Stimulated activated naive CD8-positive, alpha-beta T cell treated with anti-CD3 and anti-CD28 coated beads, Interleukin-15, amount 100 ng/mL, for 72 hours (primary cell): ENCODE measurements around the gene ABL2.
A peak's percentile ranks its signal among the peaks of the same experiment; 100 is the strongest.

Source experiments
- ATAC-seq: fragments of 150-1000 bp; cut with Tn5 transposase; 2 replicates; pipeline ENCODE4 v1.10.0; 2021; ENCODE audit warnings: mild to moderate bottlenecking, moderate library complexity
- DNase-seq, 2 donors: peaks; one replicate each; pipeline ENCODE4 v3.0.0; 2021 to 2022
- H3K27ac Mint-ChIP-seq, 2 donors: one replicate each; pipeline ENCODE4 v1.8.0; 2022; ENCODE audit warnings: mild to moderate bottlenecking in 2 of 2, mixed read lengths in 2 of 2, moderate library complexity in 2 of 2
- H3K27me3 Mint-ChIP-seq: one replicate; pipeline ENCODE4 v1.8.0; 2022; ENCODE audit warnings: mixed read lengths
- H3K4me1 Mint-ChIP-seq: one replicate; pipeline ENCODE4 v1.8.0; 2022; ENCODE audit warnings: mild to moderate bottlenecking, mixed read lengths
- H3K4me3 Mint-ChIP-seq, 2 donors: one replicate each; pipeline ENCODE4 v1.8.0; 2022; ENCODE audit warnings: mild to moderate bottlenecking in 2 of 2, mixed read lengths in 2 of 2, moderate library complexity in 1 of 2
- H3K9me3 Mint-ChIP-seq, 2 donors: one replicate each; pipeline ENCODE4 v1.8.0; 2022; ENCODE audit warnings: mixed read lengths in 2 of 2

The ABL2 gene

GRCh38 chr1:179105393-179105792 lies 124.1 kb downstream of the ABL2 start:
- peak; percentile 40 for ATAC-seq
- Mint-ChIP-seq H3K27ac (no peak overlapping the region), H3K4me3 (no peak overlapping the region), H3K4me1 (no peaks in the 10 kb centered on the region), H3K9me3 (no peaks in the 10 kb centered on the region), H3K27me3 (no peaks in the 10 kb centered on the region)
- no peak for DNase-seq

- ATAC-seq (no peak), DNase-seq (no peak)
- H3K27me3 Mint-ChIP-seq: no peaks in the 10 kb centered on the region
- H3K9me3 Mint-ChIP-seq: no peaks in the 10 kb centered on the region
- H3K27ac Mint-ChIP-seq: no peak overlapping the region
- H3K4me1 Mint-ChIP-seq: no peaks in the 10 kb centered on the region
- no peak overlapping the region for H3K4me3 Mint-ChIP-seq
Measured at GRCh38 chr1:179104611-179105250, 124.7 kb downstream of the ABL2 start.

GRCh38 chr1:179103999-179104398 lies 125.5 kb downstream of the ABL2 start:
- Mint-ChIP-seq H3K4me3 (no peak overlapping the region), H3K4me1 (no peaks in the 10 kb centered on the region), H3K27ac (no peak overlapping the region), H3K27me3 (no peaks in the 10 kb centered on the region), H3K9me3 (no peaks in the 10 kb centered on the region)
- no peak for DNase-seq
- ATAC-seq: no peak

GRCh38 chr1:179101566-179101965 lies 127.9 kb downstream of the ABL2 start:
- Mint-ChIP-seq H3K9me3 (no peaks in the 10 kb centered on the region), H3K4me3 (no peak overlapping the region), H3K4me1 (no peaks in the 10 kb centered on the region), H3K27me3 (no peaks in the 10 kb centered on the region), H3K27ac (no peak overlapping the region)
- DNase-seq: no peak
- ATAC-seq: no peak

GRCh38 chr1:179099891-179100290 lies 129.6 kb downstream of the ABL2 start:
- Mint-ChIP-seq H3K27ac (no peak overlapping the region), H3K4me3 (no peak overlapping the region), H3K4me1 (no peaks in the 10 kb centered on the region), H3K9me3 (no peaks in the 10 kb centered on the region), H3K27me3 (no peaks in the 10 kb centered on the region)
- DNase-seq (no peak), ATAC-seq (no peak)

GRCh38 chr1:179095924-179096323 lies 133.6 kb downstream of the ABL2 start:
- no peaks in the 10 kb centered on the region for H3K27me3 Mint-ChIP-seq
- no peak overlapping the region for H3K4me3 Mint-ChIP-seq
- H3K4me1 Mint-ChIP-seq: peaks cover 6% of the 10 kb centered on the region
- DNase-seq: no peak
- no peaks in the 10 kb centered on the region for H3K9me3 Mint-ChIP-seq
- ATAC-seq: no peak
- no peak overlapping the region for H3K27ac Mint-ChIP-seq

- H3K9me3 Mint-ChIP-seq: no peaks in the 10 kb centered on the region
- DNase-seq (no peak), ATAC-seq (no peak)
- H3K27ac Mint-ChIP-seq: peak overlapping the region in 1 of 2 donors; percentile 16
- no peaks in the 10 kb centered on the region for H3K27me3 Mint-ChIP-seq
- no peak overlapping the region for H3K4me3 Mint-ChIP-seq
- H3K4me1 Mint-ChIP-seq: peaks cover 6% of the 10 kb centered on the region
Measured at GRCh38 chr1:179095377-179095776, 134.1 kb downstream of the ABL2 start.

GRCh38 chr1:179094818-179095217 lies 134.7 kb downstream of the ABL2 start:
- H3K4me1 Mint-ChIP-seq: peaks cover 6% of the 10 kb centered on the region
- no peaks in the 10 kb centered on the region for H3K9me3 Mint-ChIP-seq
- no peak for ATAC-seq
- no peak overlapping the region for H3K4me3 Mint-ChIP-seq
- no peaks in the 10 kb centered on the region for H3K27me3 Mint-ChIP-seq
- H3K27ac Mint-ChIP-seq: no peak overlapping the region
- no peak for DNase-seq

- no peaks in the 10 kb centered on the region for H3K27me3 Mint-ChIP-seq
- H3K27ac Mint-ChIP-seq: no peak overlapping the region
- H3K4me1 Mint-ChIP-seq: peaks cover 10% of the 10 kb centered on the region
- ATAC-seq (no peak), DNase-seq (no peak)
- no peaks in the 10 kb centered on the region for H3K9me3 Mint-ChIP-seq
- no peak overlapping the region for H3K4me3 Mint-ChIP-seq
Measured at GRCh38 chr1:179092896-179093461, 136.5 kb downstream of the ABL2 start.

GRCh38 chr1:179091691-179092165 lies 137.7 kb downstream of the ABL2 start:
- no peaks in the 10 kb centered on the region for H3K27me3 Mint-ChIP-seq
- DNase-seq (no peak), ATAC-seq (no peak)
- peaks cover 10% of the 10 kb centered on the region for H3K4me1 Mint-ChIP-seq
- H3K9me3 Mint-ChIP-seq: no peaks in the 10 kb centered on the region
- H3K27ac Mint-ChIP-seq: no peak overlapping the region
- no peak overlapping the region for H3K4me3 Mint-ChIP-seq

- Mint-ChIP-seq H3K27ac (peak overlapping the region; percentile 22 to 72), H3K9me3 (no peaks in the 10 kb centered on the region), H3K4me3 (no peak overlapping the region), H3K4me1 (peaks cover 10% of the 10 kb centered on the region), H3K27me3 (no peaks in the 10 kb centered on the region)
- ATAC-seq: no peak
- DNase-seq: no peak
Measured at GRCh38 chr1:179090923-179091322, 138.6 kb downstream of the ABL2 start.

GRCh38 chr1:179090522-179090921 lies 139.0 kb downstream of the ABL2 start:
- Mint-ChIP-seq H3K9me3 (no peaks in the 10 kb centered on the region), H3K27me3 (no peaks in the 10 kb centered on the region), H3K27ac (peak overlapping the region in 1 of 2 donors; percentile 74), H3K4me3 (no peak overlapping the region), H3K4me1 (peaks cover 10% of the 10 kb centered on the region)
- ATAC-seq (no peak), DNase-seq (no peak)

- peak overlapping the region in 1 of 2 donors; percentile 74 for H3K27ac Mint-ChIP-seq
- DNase-seq: no peak
- peaks cover 10% of the 10 kb centered on the region for H3K4me1 Mint-ChIP-seq
- no peaks in the 10 kb centered on the region for H3K9me3 Mint-ChIP-seq
- H3K27me3 Mint-ChIP-seq: no peaks in the 10 kb centered on the region
- H3K4me3 Mint-ChIP-seq: no peak overlapping the region
- ATAC-seq: no peak
Measured at GRCh38 chr1:179089827-179090482, 139.5 kb downstream of the ABL2 start.

- no peak overlapping the region for H3K4me3 Mint-ChIP-seq
- H3K27ac Mint-ChIP-seq: peak overlapping the region in 1 of 2 donors; percentile 34
- no peaks in the 10 kb centered on the region for H3K27me3 Mint-ChIP-seq
- no peak for DNase-seq
- no peaks in the 10 kb centered on the region for H3K9me3 Mint-ChIP-seq
- no peak for ATAC-seq
- peaks cover 24% of the 10 kb centered on the region for H3K4me1 Mint-ChIP-seq
Measured at GRCh38 chr1:179087665-179088064, 141.8 kb downstream of the ABL2 start.

- H3K4me3 Mint-ChIP-seq: peak overlapping the region; percentile 98 to 99
- no peaks in the 10 kb centered on the region for H3K9me3 Mint-ChIP-seq
- no peaks in the 10 kb centered on the region for H3K27me3 Mint-ChIP-seq
- ATAC-seq (no peak), DNase-seq (no peak)
- peaks cover 31% of the 10 kb centered on the region for H3K4me1 Mint-ChIP-seq
- H3K27ac Mint-ChIP-seq: peak overlapping the region in 1 of 2 donors; percentile 89
Measured at GRCh38 chr1:179083533-179083932, 145.9 kb downstream of the ABL2 start.

GRCh38 chr1:179082999-179083335 lies 146.5 kb downstream of the ABL2 start:
- Mint-ChIP-seq H3K27me3 (no peaks in the 10 kb centered on the region), H3K27ac (peak overlapping the region; percentile 96 to 99), H3K4me3 (peak overlapping the region; percentile 98 to 99), H3K4me1 (peaks cover 31% of the 10 kb centered on the region), H3K9me3 (no peaks in the 10 kb centered on the region)
- ATAC-seq: peak; percentile 21
- no peak for DNase-seq
